GM11168 (cell line): Measurements from ENCODE around the gene ST7.

Experiments
- in situ Hi-C: fragments of 300-500 bp; cut with MboI; formaldehyde crosslinking; loops from one replicate; pipeline ENCODE4 v1.12.0; 2022; ENCODE audit warnings: low sequenced_read_pairs; ENCODE audit not compliant: unreplicated experiment

ST7 gene

GRCh38 chr7:117116211-117116610, 162.9 kb downstream of the ST7 start:
- in situ Hi-C loops = no loop called here

DNA sequence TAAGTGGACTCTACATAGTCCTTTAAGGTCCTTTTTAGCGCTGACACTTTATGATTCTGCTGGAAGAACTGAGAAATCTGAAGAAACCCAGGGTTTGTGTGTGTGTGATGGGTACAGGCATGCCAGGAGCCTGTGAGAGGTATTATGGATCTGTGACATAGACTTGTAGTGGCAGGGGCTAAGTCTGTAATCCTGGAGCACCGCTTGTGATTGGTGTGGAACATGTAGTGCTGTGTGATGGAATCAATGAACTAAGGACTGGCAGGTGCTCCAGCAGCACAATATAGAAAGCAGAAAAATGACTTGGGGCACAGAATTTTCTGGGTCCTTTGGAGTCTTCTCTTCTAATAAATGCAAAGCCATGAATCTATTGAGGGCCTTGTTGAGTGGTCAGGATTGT, 163.9 kb downstream of the ST7 start:
- in situ Hi-C loops = no loop called here

GRCh38 chr7:117118579-117119180, 165.4 kb downstream of the ST7 start:
- in situ Hi-C loops = no loop called here

DNA sequence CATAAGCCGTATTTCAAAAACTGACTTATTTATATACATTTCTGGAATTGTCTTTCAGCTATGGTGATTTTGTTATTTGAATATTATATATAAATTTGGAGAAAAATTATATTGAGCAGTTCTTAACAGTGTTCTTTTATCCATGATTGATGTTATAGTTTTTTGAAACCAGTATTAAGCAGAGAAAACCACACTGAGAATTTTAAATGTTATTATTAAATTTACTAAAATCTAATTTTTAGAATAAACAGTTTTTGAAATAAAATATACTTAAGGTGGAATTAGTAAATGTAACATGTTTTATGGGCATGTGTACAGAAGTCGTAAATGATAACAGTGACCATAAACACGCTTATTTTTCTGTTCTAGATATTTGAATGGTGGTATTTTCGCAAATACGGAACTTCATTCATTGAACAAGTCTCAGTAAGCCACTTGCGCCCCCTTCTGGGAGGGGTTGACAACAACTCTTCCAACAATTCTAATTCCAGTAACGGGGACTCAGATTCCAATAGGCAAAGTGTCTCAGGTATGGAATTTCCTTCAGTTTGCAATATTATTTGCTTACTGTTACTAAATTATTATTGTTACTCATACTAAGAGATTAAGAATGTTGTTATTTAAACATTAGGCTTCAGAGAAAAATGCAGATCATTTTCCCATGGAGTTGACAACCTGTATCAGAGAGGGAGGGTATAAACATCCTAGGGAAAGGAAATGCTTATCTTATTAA, 166.1 kb downstream of the ST7 start:
- in situ Hi-C loops = no loop called here

DNA sequence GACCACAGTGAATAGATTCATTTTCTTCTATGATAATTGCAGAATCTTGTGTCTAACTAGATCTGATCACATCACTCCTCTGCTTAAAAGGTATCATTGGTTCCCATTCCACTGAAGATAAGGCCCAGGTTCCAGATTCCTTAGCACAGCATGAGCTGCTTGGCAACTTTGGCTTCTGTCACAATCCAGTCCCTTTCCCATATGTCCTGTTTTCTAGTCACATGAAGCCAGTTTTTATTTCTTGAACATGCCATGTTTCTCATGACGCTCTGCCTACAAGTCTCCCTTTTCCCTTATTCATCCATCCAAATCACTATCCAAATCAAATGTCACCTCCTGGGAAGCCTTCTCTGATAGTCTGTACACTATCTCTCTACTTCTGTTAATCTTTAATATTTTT, 167.0 kb downstream of the ST7 start:
- in situ Hi-C loops = loop anchor here (10.0 kb wide), 1 partner anchor 136 kb away; no protein-coding TSS in a partner anchor

DNA sequence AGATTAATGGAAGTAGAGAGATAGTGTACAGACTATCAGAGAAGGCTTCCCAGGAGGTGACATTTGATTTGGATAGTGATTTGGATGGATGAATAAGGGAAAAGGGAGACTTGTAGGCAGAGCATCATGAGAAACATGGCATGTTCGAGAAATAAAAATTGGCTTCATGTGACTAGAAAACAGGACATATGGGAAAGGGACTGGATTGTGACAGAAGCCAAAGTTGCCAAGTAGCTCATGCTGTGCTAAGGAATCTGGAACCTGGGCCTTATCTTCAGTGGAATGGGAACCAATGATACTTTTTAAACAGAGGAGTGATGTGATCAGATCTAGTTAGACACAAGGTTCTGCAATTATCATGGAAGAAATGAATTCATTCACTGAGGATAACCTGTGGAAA, 168.7 kb downstream of the ST7 start:
- in situ Hi-C loops = loop anchor here (10.0 kb wide), 1 partner anchor 137 kb away; no protein-coding TSS in a partner anchor

DNA sequence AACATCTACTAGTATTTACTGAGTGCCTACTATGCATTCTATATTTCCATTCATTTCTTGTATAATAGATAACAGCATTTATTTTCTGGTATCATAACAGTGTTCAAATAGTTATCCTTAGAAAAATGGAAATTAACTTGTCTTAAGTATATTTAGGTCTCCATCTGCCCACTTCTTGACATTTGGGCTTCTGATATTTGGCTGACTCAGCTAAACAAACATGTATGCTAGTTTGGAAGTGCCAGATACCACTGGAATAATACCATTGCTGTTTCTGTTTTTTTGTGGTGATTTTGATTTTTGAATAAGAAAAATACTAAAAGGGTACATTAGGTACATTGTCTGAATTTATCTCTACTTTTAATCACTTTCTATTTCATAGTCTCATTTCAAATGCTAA, 169.2 kb downstream of the ST7 start:
- in situ Hi-C loops = loop anchor here (10.0 kb wide), 1 partner anchor 138 kb away; no protein-coding TSS in a partner anchor

DNA sequence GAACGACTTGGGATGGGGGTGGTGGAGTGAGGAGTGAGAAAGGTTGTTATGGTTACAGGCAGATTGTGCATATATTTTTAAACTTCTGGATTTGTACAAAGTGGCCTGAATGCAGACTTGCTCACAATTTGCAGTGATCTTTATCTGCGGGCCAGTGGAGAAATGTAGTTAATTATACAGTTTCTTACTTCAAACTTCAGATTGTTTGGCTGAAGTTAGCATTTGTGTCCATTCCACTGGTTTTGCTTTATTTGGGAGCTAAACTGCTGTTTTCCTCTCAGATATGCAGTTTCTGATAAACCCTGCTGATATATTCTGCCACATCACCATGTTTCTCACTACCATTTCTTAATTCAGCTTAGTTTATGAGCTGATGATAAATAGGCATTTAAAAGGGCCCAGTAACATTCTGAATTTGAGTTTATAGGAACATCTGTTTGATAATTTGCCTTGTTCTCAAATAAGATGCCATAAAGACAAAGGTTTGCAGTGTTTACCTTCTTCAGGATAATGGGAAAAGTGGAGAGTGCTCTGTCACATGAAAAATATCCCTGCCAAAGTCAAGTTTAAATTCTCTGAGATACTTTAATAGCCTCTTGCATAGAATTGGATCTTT, 170.1 kb downstream of the ST7 start:
- in situ Hi-C loops = loop anchor here (10.0 kb wide), 1 partner anchor 139 kb away; no protein-coding TSS in a partner anchor

- in situ Hi-C loops = loop anchor here (5.0 to 10.0 kb wide), 2 partner anchors 140 to 197 kb away; no protein-coding TSS in a partner anchor
These were observed 171.4 kb downstream of the ST7 start for GRCh38 chr7:117124591-117125220.

- in situ Hi-C loops = loop anchor here (5.0 to 10.0 kb wide), 2 partner anchors 142 to 199 kb away; no protein-coding TSS in a partner anchor
These were observed 173.4 kb downstream of the ST7 start for GRCh38 chr7:117126676-117127075.

- in situ Hi-C loops = loop anchor here (5.0 to 10.0 kb wide), 2 partner anchors 143 to 200 kb away; no protein-coding TSS in a partner anchor
These were observed 174.4 kb downstream of the ST7 start for GRCh38 chr7:117127585-117128168.

DNA sequence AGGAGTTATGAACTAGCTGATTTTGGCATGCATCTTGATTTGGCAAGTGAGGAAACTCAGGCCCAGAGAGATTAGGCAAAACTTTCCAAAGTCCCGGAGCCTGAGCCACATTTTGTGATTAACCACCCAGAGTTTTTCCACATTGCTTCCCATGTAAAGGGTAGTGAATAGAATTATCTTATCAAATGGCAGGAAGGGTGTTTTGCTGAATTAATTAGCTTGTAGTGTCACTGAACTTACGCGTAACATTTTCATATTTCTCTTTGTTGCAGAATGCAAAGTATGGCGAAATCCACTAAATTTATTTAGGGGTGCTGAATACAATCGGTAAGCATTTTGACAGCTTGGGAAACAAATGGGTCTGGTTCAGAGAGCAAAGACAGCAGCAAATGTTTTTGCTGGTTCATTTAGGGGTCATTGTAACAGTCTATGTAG, 176.2 kb downstream of the ST7 start:
- in situ Hi-C loops = loop anchor here (5.0 to 10.0 kb wide), 2 partner anchors 145 to 202 kb away; no protein-coding TSS in a partner anchor

GRCh38 chr7:117130262-117130661, 177.0 kb downstream of the ST7 start:
- in situ Hi-C loops = no loop called here

DNA sequence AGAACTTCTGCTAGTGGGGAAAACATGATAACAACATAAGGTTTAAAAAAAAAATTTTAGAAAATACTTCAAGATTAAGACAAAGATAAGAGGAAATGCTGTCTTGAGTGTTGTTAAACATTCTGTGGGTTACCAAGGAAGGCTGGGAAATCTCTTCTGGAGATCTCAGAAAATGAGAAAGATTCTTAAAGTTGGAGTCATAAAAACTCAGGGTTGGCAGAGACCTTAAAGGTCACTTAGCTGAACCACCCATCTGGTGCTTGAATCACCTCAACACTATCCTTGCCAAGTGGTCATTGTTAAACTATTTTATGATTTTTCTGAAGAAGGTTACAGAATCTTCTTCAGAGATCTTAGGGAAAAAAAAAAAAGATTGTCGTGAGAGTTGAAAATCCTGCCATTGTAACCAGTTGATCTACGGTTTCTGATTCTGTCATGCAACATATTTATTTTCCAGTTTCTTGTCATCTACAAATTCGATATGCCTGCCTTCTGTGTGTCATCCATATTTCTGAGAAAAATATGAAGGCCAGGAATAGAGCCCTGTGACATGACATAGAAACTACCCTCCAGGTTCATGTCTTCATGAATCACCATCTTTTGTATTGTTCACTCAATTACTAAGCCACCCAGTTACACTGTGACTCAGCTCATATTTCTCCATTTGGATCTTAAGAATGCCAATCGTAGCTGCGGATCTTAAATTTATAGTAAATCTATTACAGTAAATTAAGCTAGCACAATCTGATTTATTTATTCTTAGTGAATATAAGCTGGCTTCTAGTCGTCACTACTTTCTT, 179.2 kb downstream of the ST7 start:
- in situ Hi-C loops = no loop called here

DNA sequence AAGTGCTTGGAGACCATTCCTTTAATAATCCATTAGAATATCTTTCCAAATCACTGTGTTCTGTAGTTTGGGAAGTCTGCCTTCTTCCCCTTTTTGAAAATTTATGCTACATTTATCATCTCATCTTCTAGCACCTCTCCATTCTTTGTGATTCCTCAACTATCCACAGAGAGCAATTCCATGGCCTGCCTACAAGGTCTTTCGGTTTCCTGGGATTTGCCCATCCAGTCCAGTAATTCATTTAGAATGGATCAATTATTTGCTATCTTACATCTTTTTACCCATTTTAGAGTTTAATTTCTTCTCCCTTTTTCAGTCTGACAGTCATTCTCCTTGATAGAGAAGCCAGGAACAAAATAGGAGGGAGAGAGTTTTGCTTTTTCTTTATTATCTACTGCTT, 179.8 kb downstream of the ST7 start:
- in situ Hi-C loops = no loop called here

GRCh38 chr7:117134411-117134810, 181.1 kb downstream of the ST7 start:
- in situ Hi-C loops = no loop called here

DNA sequence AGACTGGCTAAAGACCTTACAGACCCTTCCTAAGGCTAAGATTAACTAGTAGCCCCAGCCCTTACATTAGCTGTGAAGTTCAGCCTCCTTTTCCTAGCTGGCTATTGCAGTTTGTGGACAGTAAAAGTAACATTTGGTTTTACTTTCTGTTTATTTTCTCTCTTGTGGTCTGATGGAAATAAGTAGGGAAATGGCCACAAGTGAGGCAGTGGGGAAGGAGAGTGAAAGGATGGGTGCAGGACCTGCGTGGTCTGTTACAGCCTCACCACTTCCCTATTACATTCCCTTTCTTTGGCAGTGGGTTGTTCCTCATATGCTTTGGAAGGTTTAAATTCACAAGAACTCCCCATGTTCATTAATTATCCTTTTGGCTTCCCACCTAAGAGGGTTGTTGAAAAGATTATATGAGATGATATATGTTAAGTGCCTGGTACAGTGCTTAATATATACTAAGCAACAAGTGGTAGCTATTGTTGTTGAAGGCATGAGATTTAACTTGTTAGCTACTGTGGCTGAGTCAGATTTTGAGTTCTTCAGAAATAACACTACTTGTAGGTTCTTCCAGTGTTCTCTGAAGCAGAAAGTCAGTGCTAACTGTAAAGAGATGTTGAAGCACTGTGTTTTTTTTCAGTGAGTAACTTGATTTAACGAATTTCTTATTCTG, 181.7 kb downstream of the ST7 start:
- in situ Hi-C loops = no loop called here

DNA sequence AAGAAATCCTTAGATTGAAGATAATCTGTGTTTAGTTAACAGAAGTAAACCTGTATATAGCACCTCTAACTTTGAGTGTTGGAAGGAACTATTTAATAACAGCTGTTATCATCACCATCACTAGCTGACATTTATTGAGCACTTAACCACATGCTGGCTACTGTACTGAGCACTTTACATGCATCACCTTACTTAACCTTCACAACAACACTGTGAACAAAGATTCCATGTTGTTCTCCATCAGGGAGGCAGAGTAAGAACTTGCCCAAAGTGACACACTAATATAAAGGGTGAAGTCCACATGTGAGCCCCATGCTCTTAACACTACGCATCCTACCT, 182.2 kb downstream of the ST7 start:
- in situ Hi-C loops = no loop called here

GRCh38 chr7:117137868-117138267, 184.6 kb downstream of the ST7 start:
- in situ Hi-C loops = no loop called here
